HCT116 (cell line): Measurements from ENCODE around the gene MS4A4E.

Experiments
- CEBPB ChIP-seq: IDR thresholded peaks from 2 replicates; pipeline ENCODE4 v1.6.1; 2012; ENCODE audit warnings: low read depth
- CTCF ChIP-seq, 3 experiments: fragments of 200-600 bp in 1 of 3; sonication (generic) in 1 of 3; IDR thresholded peaks in 2 of 3; conservative IDR thresholded peaks in 1 of 3; 2 replicates each; pipeline ENCODE4 v1.5.1; 2012 to 2017; ENCODE audit warnings: low read depth in 2 of 3, low read length in 2 of 3, antibody characterized with exemption in 1 of 3, borderline replicate concordance in 1 of 3, control low read depth in 1 of 3, mild to moderate bottlenecking in 1 of 3, mixed read lengths in 1 of 3, mixed run types in 1 of 3, moderate library complexity in 1 of 3; ENCODE audit not compliant: insufficient read depth in 1 of 3
- EZH2 ChIP-seq: fragments of 200-600 bp; sonication (generic); IDR thresholded peaks from 2 replicates; pipeline ENCODE4 v1.6.1; 2017; ENCODE audit warnings: antibody characterized with exemption, mixed run types
- POLR2AphosphoS5 ChIP-seq: IDR thresholded peaks from 2 replicates; pipeline ENCODE4 v1.6.1; 2011; ENCODE audit warnings: mild to moderate bottlenecking, low read depth, low read length, moderate library complexity
- ZNF274 ChIP-seq: fragments of 200-500 bp; sonication (Bioruptor generic); IDR thresholded peaks from 2 replicates; pipeline ENCODE4 v1.6.1; 2014; ENCODE audit warnings: mild to moderate bottlenecking, low read depth, low read length, inconsistent platforms

GRCh38 chr11:60280412-60280811, 37.5 kb upstream of the MS4A4E start, which contains the start of gene MS4A4A:
- TF ChIP-seq CEBPB (no peak), CTCF (IDR thresholded peaks at IDR 0.05 in 2 of 3, conservative IDR thresholded peaks at IDR 0.05 in 1 of 3; ENCODE audit: borderline replicate concordance in 1 of 3, insufficient read depth in 1 of 3, low read depth in 2 of 3, low read length in 2 of 3) (no peak), EZH2 (no peak), POLR2AphosphoS5 (no peak), ZNF274 (no peak)
